Spinal cord (tissue), 10 donors: ENCODE results near the gene CASKIN2. TPM values are rescaled to one million over a fixed set of nuclear protein-coding genes. Genes with fewer than 3 reads are reported as not detected.

ENCODE experiments used
- DNase-seq, 6 donors: peaks; one replicate each; pipeline versions ENCODE4 v3.0.0 to v3.0.0-alpha.2; 2013 to 2015; ENCODE audit warnings: low spot score in 6 of 6, low read depth in 4 of 6
- H3K27ac ChIP-seq: one replicate; pipeline ENCODE4 v1.5.1; 2013; ENCODE audit warnings: low read depth, low read length, control low read depth
- H3K27me3 ChIP-seq: one replicate; pipeline ENCODE4 v1.6.1; 2013; ENCODE audit warnings: low read length; ENCODE audit not compliant: control insufficient read depth, insufficient read depth
- H3K36me3 ChIP-seq: one replicate; pipeline ENCODE4 v1.6.1; 2013; ENCODE audit warnings: low read length; ENCODE audit not compliant: control insufficient read depth, insufficient read depth
- H3K4me1 ChIP-seq: one replicate; pipeline ENCODE4 v1.6.1; 2013; ENCODE audit warnings: low read length; ENCODE audit not compliant: control insufficient read depth, insufficient read depth
- H3K4me3 ChIP-seq: one replicate; pipeline ENCODE4 v1.5.1; 2013; ENCODE audit warnings: low read depth, low read length, control low read depth
- H3K9me3 ChIP-seq: one replicate; pipeline ENCODE4 v1.6.1; 2013; ENCODE audit warnings: low read length; ENCODE audit not compliant: control insufficient read depth, insufficient read depth
- WGBS: methylation state at CpG from one replicate; pipeline ENCODE4 v1.1.5; 2013; ENCODE audit warnings: missing lambda C conversion rate; ENCODE audit not compliant: insufficient coverage; 5-methylcytosine and 5-hydroxymethylcytosine counted together
- polyA plus RNA-seq, 2 donors: library from polyadenylated mRNA; unstranded; fragments of 120-200 nt; gene quantifications; one replicate each; pipeline ENCODE4 v1.2.1, GENCODE V29; 2013; ENCODE audit not compliant: insufficient read length in 2 of 2
- total RNA-seq, 2 donors: library from RNA; depleted of rRNA in 1 of 2; stranded (reverse); fragments of 120-200 nt in 1 of 2; fragments of >200 nt in 1 of 2; gene quantifications; one replicate each; pipeline versions ENCODE4 v1.2.3 to v1.2.4, GENCODE V29; 2013 to 2014
- donor health status: healthy.

Gene CASKIN2
- total and polyA plus RNA-seq, 4 donors: 12.9 to 38.3 (median 25.8) TPM

GRCh38 chr17:75475851-75476250 is 39.5 kb downstream of the CASKIN2 start:
- Histone ChIP-seq H3K4me3 (no peak overlapping the region), H3K27ac (peak overlapping the region; percentile 85), H3K9me3 (no peaks in the 10 kb centered on the region), H3K4me1 (peaks cover 69% of the 10 kb centered on the region), H3K27me3 (no peaks in the 10 kb centered on the region), H3K36me3 (peaks cover 41% of the 10 kb centered on the region)
- 17% methylated on average over 1 of the region's 3 CpGs for WGBS
- DNase-seq: peak in 2 of 6 donors; percentile 31 to 38

DNA sequence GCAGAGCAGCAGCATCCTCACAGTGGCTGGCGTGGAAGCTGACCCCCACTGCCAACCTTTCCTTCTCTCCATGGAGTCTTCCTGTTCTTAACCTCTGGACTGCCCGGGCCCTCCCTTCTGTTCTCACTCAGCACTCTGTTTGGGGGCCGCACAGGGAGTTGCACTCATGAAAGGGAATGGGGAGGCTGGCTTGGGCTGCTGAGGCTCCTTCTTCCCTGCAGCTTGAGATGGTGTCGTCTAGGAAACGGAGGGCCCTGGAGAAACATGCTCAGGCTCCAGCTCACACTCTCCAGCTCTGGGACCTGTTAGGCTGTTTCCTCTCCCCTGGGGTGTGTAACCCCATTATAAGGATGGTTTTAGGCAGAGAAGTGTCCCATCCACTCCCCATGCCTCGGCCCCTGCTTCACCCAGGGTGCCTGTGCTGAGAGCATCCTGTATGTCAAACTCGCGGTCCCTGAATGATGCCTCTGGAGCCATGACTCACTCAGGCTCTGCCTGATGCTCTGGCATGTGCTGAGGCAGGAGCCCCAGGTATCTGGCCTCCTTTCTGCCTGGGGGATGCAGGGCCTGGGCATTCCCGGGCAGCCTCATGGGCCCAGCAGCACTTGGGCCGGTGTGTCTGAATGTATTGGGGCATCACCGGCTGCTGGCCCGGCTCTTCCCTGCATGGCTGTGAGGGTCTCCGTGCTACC is 40.0 kb downstream of the CASKIN2 start:
- WGBS: 35% methylated on average over 10 of the region's 13 CpGs
- H3K9me3 ChIP-seq: no peaks in the 10 kb centered on the region
- H3K36me3 ChIP-seq: peaks cover 38% of the 10 kb centered on the region
- peak in 4 of 6 donors; percentile 53 to 84 (median 67) for DNase-seq
- peak overlapping the region; percentile 85 for H3K27ac ChIP-seq
- H3K4me1 ChIP-seq: peaks cover 64% of the 10 kb centered on the region
- no peak overlapping the region for H3K4me3 ChIP-seq
- H3K27me3 ChIP-seq: no peaks in the 10 kb centered on the region

GRCh38 chr17:75474736-75475135 is 40.6 kb downstream of the CASKIN2 start:
- peaks cover 32% of the 10 kb centered on the region for H3K36me3 ChIP-seq
- H3K27ac ChIP-seq: peak overlapping the region; percentile 85
- no peak for DNase-seq
- H3K4me1 ChIP-seq: peaks cover 58% of the 10 kb centered on the region
- H3K4me3 ChIP-seq: no peak overlapping the region
- H3K27me3 ChIP-seq: no peaks in the 10 kb centered on the region
- WGBS: 50% methylated on average over 4 of the region's 6 CpGs
- no peaks in the 10 kb centered on the region for H3K9me3 ChIP-seq

- 85% methylated on average over 2 of the region's 2 CpGs for WGBS
- peak in 2 of 6 donors; percentile 14 to 53 for DNase-seq
These were observed 42.1 kb downstream of the CASKIN2 start for GRCh38 chr17:75473246-75473645.

GRCh38 chr17:75472119-75472518 is 43.2 kb downstream of the CASKIN2 start:
- Histone ChIP-seq H3K9me3 (no peaks in the 10 kb centered on the region), H3K4me1 (peaks cover 55% of the 10 kb centered on the region), H3K27me3 (no peaks in the 10 kb centered on the region), H3K36me3 (peaks cover 24% of the 10 kb centered on the region), H3K27ac (no peak overlapping the region), H3K4me3 (no peak overlapping the region)
- 58% methylated on average over 2 of the region's 4 CpGs for WGBS
- no peak for DNase-seq

More at GRCh38 chr17:75473246-75473645, 42.1 kb downstream of the CASKIN2 start:
- Histone ChIP-seq H3K4me3 (no peak overlapping the region), H3K36me3 (peaks cover 30% of the 10 kb centered on the region), H3K4me1 (peaks cover 59% of the 10 kb centered on the region), H3K9me3 (no peaks in the 10 kb centered on the region), H3K27ac (peak overlapping the region; percentile 75), H3K27me3 (no peaks in the 10 kb centered on the region)

GRCh38 chr17:75471207-75471606 is 44.1 kb downstream of the CASKIN2 start:
- H3K4me3 ChIP-seq: no peak overlapping the region
- no peaks in the 10 kb centered on the region for H3K9me3 ChIP-seq
- H3K36me3 ChIP-seq: peaks cover 23% of the 10 kb centered on the region
- 78% methylated on average over 1 of the region's 6 CpGs for WGBS
- no peak for DNase-seq
- H3K4me1 ChIP-seq: peaks cover 46% of the 10 kb centered on the region
- H3K27me3 ChIP-seq: no peaks in the 10 kb centered on the region
- no peak overlapping the region for H3K27ac ChIP-seq

DNA sequence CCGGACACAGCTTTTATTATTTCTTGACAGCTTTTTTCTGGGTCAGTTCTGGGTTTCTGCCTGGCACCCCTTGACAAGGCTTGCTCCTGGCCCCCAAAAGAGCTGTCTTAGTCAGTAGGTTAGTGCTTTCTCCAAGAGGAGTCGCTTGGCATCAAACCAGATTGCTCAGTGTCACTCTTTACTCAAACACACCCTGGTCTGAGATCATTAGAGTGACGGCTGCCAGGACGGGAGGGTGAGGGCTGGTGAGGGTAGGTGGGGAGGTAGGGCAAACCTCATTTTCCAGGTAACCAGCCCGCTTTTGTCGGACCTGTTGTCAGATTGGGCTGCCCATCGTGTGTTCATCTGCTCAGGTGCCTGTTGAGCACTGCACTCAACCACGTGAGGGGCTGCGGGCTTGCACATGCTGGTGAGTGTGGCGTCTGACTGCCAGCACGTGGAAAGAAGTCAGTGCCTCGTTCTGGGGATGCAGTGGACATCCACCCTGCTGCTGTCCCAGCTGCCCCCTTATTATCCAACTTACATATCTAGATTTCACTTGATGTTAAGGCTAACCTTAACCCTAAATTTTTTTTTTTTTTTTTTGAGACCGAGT is 46.5 kb downstream of the CASKIN2 start:
- Histone ChIP-seq H3K4me1 (peaks cover 24% of the 10 kb centered on the region), H3K36me3 (peaks cover 14% of the 10 kb centered on the region), H3K9me3 (no peaks in the 10 kb centered on the region), H3K27me3 (no peaks in the 10 kb centered on the region), H3K4me3 (no peak overlapping the region), H3K27ac (peak overlapping the region; percentile 37)
- no peak for DNase-seq
- 76% methylated on average over 8 of the region's 13 CpGs for WGBS

- WGBS: 51% methylated on average over 8 of the region's 8 CpGs
These were observed 47.0 kb downstream of the CASKIN2 start for GRCh38 chr17:75468291-75468754.

GRCh38 chr17:75465039-75465438 is 50.3 kb downstream of the CASKIN2 start:
- Histone ChIP-seq H3K9me3 (no peaks in the 10 kb centered on the region), H3K27me3 (no peaks in the 10 kb centered on the region), H3K4me3 (no peak overlapping the region), H3K27ac (no peak overlapping the region), H3K36me3 (no peaks in the 10 kb centered on the region), H3K4me1 (peaks cover 13% of the 10 kb centered on the region)
- WGBS: no CpG with 5 or more reads among the region's 6 CpGs
- DNase-seq: no peak

More at GRCh38 chr17:75468291-75468754, 47.0 kb downstream of the CASKIN2 start:
- Histone ChIP-seq H3K9me3 (no peaks in the 10 kb centered on the region), H3K4me1 (peaks cover 18% of the 10 kb centered on the region), H3K4me3 (no peak overlapping the region), H3K27me3 (no peaks in the 10 kb centered on the region), H3K36me3 (peaks cover 9% of the 10 kb centered on the region), H3K27ac (peak overlapping the region; percentile 37)
- DNase-seq: peak in 2 of 6 donors; percentile 57 to 77

DNA sequence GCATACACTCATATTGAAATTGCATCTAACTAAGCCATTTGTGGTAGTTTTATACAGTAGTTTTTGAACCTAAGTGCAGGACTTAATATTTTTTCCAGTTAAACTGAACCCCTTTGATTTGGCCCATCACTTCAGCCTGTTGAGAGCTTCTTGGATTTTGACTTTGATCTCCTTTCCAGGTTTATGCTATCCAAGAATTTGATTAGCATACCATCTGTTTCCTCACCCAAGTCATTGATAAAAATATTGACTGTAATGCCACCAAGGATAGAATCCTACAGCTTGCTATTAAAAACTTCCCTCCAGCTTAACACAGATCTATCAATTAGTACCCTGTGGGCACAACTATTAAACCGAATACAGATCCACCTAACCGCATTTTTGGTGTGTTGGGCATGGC is 51.7 kb downstream of the CASKIN2 start:
- DNase-seq: peak in 1 of 6 donors; percentile 88
- H3K27ac ChIP-seq: no peak overlapping the region
- no peaks in the 10 kb centered on the region for H3K36me3 ChIP-seq
- H3K27me3 ChIP-seq: no peaks in the 10 kb centered on the region
- no peaks in the 10 kb centered on the region for H3K9me3 ChIP-seq
- peaks cover 7% of the 10 kb centered on the region for H3K4me1 ChIP-seq
- no peak overlapping the region for H3K4me3 ChIP-seq
- WGBS: no CpG with 5 or more reads among the region's 2 CpGs
